PC-3 (cell line): ENCODE data around the gene IFIT1.

Source experiments
- EZH2 ChIP-seq: fragments of 300-600 bp; sonication (generic); IDR thresholded peaks from one replicate; pipeline ENCODE4 v1.6.1; 2017; ENCODE audit warnings: antibody characterized with exemption, mild to moderate bottlenecking, low read length; ENCODE audit not compliant: unreplicated experiment
- EZH2phosphoT487 ChIP-seq: fragments of 300-600 bp; sonication (generic); IDR thresholded peaks from 2 replicates; pipeline ENCODE4 v1.6.1; 2018; ENCODE audit warnings: mild to moderate bottlenecking, antibody characterized with exemption, low read length, borderline replicate concordance
- TF ChIP-seq, protein P1 (sequence below): fragments of 300-600 bp; sonication (generic); conservative IDR thresholded peaks from 2 replicates; pipeline ENCODE4 v1.5.1; 2017; ENCODE audit warnings: antibody characterized with exemption, low read depth, mild to moderate bottlenecking, low read length

DNA sequence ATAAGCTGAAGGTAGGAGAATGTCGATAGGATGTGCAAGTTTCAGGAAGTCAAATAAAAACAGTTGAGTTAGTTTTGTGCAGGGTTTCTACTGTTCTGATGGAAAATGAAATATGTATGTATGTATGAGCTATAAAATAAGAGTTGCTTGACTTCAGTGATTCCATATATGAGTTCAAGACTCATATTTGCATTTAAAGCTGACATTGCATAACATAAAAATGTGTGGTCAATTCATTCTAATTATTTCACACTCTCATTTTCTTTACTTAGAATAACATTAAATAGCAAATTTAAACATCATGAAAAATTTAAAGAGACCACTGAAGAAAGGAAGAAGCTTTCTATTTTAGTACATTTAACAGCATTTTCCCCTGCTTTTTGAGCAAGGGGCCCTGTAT lies 59.8 kb downstream of the IFIT1 start:
- TF ChIP-seq, protein P1, sequence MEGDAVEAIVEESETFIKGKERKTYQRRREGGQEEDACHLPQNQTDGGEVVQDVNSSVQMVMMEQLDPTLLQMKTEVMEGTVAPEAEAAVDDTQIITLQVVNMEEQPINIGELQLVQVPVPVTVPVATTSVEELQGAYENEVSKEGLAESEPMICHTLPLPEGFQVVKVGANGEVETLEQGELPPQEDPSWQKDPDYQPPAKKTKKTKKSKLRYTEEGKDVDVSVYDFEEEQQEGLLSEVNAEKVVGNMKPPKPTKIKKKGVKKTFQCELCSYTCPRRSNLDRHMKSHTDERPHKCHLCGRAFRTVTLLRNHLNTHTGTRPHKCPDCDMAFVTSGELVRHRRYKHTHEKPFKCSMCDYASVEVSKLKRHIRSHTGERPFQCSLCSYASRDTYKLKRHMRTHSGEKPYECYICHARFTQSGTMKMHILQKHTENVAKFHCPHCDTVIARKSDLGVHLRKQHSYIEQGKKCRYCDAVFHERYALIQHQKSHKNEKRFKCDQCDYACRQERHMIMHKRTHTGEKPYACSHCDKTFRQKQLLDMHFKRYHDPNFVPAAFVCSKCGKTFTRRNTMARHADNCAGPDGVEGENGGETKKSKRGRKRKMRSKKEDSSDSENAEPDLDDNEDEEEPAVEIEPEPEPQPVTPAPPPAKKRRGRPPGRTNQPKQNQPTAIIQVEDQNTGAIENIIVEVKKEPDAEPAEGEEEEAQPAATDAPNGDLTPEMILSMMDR, result no peak
- TF ChIP-seq EZH2, result no peak
- no peak for TF ChIP-seq EZH2phosphoT487
